GM12872 (cell line): Measurements from ENCODE around the gene C3orf62.

Experiments
- TF ChIP-seq, protein P1 (sequence below): IDR thresholded peaks from 3 replicates; pipeline ENCODE4 v1.5.1; 2011; ENCODE audit warnings: low read depth, mild to moderate bottlenecking, low read length, moderate library complexity; ENCODE audit not compliant: insufficient read depth

The C3orf62 gene

DNA sequence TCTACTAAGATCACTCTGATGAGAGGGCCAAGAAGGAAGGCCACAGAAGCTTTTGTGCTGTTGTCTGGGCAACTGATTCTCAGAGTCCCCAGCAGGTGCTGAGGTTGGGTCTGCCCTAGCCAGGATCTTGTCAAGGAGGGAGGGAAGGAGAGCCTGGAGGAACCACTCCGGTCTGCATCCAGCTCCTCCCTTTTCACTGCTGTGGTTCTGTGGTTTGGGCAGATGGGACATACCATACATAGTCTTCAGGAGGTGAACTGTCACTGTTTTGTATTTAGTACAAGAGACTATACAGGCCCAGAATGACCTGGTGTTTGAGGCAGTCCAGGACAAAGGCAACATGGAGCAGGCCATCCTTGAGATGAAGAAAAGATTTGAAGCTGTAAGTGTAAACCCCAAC, 21.9 kb downstream of the C3orf62 start:
- TF ChIP-seq, protein P1, sequence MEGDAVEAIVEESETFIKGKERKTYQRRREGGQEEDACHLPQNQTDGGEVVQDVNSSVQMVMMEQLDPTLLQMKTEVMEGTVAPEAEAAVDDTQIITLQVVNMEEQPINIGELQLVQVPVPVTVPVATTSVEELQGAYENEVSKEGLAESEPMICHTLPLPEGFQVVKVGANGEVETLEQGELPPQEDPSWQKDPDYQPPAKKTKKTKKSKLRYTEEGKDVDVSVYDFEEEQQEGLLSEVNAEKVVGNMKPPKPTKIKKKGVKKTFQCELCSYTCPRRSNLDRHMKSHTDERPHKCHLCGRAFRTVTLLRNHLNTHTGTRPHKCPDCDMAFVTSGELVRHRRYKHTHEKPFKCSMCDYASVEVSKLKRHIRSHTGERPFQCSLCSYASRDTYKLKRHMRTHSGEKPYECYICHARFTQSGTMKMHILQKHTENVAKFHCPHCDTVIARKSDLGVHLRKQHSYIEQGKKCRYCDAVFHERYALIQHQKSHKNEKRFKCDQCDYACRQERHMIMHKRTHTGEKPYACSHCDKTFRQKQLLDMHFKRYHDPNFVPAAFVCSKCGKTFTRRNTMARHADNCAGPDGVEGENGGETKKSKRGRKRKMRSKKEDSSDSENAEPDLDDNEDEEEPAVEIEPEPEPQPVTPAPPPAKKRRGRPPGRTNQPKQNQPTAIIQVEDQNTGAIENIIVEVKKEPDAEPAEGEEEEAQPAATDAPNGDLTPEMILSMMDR: no peak

DNA sequence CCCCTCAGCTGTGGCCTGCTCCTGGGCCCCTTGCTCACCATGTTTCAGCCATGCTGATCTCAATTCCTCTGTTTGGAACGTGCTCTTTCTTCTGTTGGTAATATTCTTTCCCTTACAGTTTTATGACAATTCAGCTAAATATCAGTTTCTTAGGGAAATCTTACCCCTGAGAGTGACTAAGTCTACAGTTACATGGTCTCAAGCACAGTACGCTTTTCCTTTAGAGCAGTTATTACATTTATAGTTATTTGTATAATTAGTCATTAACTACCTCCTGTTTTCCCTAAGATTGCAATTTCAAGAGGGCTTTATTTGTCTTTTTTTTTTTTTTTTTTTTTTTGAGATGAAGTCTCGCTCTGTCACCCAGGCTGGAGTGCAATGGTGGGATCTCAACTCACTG, 23.5 kb downstream of the C3orf62 start:
- TF ChIP-seq, protein P1: no peak

DNA sequence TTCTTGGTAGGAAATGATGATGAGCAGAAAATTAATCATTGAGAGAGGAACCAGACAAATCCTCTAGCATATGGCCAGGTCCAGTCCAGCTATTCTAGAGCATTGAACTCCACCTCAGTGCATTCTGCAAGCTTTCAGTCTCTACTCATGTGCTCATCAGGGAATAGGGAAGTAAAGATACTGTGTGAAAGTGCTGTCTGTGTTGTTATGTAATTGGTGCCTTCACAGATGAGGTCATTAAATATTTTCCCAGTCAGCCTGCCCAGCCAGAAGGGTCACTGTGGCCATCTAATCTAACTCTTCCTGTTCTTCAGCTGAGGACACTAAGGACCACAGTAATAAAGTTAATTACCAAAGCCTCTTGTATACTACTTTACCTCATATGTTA, 28.2 kb downstream of the C3orf62 start:
- TF ChIP-seq, protein P1: no peak

DNA sequence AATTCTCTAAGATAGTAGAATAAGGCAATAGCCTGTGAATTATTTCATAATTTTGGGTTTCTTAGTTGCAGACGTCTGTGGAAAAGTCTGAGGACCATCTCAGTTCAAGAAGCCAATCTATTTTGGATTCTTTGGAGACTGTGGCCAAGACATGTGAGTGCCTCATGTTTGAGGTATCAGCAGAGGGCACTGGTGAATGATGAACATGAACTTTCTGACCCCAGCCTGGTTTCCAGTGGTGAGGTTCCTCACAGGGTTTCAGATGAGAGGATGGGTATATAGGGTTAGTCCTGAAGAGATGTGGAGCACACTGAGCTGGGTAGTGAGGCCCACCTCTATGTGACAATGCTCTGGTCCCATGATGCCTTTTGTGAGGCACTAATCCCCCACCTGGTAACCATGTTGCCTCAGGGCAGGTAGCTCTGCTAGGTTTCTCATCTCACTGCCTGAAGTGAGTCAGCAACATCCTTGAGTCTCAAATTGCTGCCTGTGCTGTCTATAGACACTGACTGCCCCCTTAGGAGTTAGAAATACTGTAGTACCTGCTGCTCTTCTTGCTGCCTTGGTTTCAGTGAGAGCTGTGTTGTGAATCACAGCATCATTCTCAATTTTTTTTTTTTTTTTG, 32.3 kb downstream of the C3orf62 start:
- TF ChIP-seq, protein P1: peak; percentile 17; the same call in 1 of the 3 replicates

DNA sequence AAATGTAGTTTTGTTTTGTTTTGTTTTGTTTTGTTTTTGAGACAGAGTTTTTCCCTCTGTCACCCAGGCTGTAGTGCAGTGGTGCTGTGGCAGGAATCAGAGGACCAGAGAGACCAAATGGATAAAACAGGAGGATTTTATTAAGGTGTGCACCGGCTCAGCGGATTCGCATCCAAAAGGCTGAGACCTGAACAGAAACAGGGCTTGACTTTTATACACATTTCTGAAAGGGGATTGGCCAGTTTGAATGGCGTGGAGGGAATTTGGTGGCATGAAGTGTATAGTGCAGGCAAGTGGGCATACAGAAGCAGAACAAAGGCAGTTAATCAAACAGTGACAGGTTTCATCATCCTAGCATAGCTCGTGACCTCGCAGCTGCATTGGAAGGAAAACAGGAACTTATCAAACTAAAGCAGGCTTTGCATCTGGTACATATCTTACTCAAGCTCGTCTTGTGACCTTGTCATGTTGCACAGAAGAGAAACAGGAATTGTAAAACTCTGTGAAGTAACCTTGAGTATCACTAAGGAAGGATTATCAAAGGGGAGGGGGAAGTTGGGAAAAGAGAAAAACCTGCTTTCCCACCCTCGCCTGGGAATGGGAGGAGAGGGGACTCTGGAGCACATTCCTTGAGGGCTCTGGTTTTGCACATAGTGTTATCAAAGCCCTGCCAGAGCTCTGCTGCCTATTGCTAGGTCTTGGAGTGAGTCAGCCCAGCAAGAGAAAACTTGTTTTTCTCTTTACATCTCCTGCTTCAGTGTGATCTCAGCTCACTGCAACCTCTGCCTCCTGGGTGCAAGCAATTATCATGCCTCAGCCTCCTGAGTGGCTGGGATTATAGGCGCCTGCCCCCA, 38.5 kb downstream of the C3orf62 start:
- TF ChIP-seq, protein P1: no peak

DNA sequence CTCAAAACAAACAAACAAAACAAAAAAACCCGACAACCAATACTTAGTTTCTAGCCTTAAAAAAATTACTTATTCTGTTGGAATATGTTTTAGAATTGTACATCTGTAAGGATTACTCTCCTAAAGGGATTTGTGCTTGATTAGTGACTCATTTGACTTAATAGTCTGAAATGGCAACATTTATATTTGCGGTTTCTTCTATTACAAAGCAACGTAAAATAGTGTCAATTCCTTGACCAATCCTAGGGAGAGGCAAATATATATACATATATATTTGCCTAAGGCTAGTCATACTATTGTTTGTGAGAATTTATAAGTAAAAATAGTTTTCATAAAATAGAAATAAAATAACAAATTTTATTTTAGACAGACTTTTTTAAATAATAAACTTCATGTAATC, 39.7 kb downstream of the C3orf62 start:
- TF ChIP-seq, protein P1: no peak

DNA sequence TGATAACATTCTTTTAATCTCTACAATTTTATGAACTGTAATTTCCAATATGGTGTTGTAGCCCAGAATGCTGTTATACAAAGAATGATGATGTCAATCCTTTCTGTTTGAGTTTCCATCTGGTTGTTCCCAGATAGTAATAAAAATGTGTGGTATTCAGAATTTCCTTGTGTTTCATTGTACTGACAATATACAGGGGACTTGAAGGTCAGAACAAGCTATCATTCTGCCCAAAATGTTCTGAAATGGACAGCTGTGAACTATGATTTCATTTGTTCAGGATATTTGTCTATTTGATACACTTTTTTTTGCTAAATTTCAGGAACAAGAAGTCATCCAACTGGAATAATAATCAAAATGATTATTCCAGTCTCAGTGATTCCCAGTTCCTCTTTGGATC, 40.8 kb downstream of the C3orf62 start:
- TF ChIP-seq, protein P1: no peak
